Hematopoietic multipotent progenitor cell treated with erythropoietin and hydrocortisone succinate and interleukin-3 and kit ligand, for 8 days (in vitro differentiated cells): ENCODE measurements around the gene THOC5.
"Not testable (repeated sequence)": the region's sequence is repeated elsewhere in the genome, so short reads cannot be mapped to it uniquely, and the experiment has no call there.

Source experiments
- DNase-seq: peaks from one replicate; pipeline ENCODE4 v3.0.0-alpha.2; 2015

THOC5 gene

DNA sequence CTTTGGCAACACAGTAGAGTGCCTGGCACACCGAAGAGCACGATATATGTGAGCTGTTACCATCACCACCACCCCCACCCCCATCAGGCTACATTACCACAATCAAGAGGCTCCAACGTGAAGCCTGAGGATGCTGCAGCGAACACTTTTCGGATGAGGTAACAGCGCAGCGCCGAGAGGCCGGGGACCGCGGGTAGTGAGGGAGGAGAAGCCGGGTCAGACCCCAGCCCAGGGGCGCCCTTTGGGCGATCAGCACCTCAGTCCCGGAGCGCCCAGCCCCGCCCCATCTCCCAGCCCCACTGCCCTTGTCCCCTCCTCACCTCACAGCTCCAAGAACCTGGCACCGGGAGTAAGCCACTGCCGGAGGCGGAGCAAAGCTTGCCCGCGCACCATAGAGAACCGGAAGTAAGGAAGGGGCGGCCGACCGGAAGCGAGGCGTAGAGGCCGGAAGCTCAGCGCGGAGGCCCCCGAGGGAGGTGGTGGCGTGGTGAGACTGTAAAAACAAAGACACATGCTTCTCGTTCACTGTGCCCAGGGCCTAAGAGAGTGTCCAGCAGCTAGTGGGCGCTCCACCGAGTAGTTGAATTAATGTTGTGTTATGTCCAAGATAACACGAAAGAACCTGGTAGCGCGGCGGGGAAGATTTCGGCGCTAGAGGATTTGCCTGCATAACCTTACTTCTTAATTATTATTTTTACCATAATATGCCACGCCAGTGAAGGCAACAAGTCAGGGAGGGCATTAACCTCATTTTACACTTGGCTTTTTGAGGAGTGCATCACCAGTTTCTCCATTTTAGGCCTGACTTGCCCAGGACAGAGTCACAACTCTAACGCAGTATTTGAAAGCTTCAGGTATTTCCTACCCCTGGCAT lies at the start of gene THOC5:
THOC5 (minus strand) TSS at position 407 of the 874 bp plus-strand sequence. CDS start 4,610 bp downstream, outside the sequence.
- DNase-seq = peak; percentile 97

DNA sequence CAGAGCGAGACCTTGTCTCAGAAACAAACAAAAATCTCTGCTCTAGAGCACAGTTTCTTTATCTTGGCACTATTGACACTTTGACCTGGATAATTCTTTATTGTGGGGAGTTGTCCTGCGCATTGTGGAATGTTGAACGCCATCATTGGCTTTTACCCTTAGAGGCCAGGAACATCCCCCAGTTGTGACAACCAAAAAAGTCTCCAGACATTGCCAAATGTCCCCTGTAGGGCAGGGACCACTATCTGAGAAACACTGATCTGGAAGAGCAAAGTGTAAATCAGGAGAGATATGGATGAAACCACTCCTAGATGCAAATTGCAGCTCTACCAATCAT lies 45.1 kb upstream of the THOC5 start:
- no peak for DNase-seq

DNA sequence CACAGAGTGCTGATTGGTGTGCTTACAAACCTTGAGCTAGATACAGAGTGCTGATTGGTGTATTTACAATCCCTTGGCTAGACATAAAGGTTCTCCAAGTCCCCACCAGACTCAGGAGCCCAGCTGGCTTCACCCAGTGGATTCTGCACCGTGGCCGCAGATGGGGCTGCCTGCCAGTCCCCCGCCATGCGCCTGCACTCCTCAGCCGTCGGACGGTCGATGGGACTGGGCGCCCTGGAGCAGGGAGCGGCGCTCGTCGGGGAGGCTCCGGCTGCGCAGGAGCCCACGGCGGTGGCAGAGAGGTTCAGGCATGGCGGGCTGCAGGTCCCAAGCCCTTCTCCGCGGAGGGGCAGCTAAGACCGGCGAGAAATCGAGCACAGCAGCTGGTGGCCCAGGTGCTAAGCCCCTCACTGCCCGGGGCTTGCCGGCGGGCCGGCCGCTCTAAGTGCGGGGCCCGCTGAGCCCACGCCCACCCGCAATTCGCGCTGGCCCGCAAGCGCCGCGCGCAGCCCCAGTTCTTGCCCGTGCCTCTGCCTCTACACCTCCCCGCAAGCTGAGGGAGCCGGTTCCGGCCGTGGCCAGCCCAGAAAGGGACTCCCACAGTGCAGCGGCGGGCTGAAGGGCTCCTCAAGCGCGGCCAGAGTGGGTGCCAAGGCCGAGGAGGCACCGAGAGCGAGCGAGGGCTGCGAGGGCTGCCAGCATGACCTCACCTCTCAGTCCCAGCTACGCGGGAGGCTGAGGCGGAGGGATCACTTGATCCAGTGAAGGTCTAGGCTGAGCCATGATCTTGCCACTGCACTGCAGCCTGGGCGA lies 44.5 kb upstream of the THOC5 start:
- DNase-seq = not testable (repeated sequence)

DNA sequence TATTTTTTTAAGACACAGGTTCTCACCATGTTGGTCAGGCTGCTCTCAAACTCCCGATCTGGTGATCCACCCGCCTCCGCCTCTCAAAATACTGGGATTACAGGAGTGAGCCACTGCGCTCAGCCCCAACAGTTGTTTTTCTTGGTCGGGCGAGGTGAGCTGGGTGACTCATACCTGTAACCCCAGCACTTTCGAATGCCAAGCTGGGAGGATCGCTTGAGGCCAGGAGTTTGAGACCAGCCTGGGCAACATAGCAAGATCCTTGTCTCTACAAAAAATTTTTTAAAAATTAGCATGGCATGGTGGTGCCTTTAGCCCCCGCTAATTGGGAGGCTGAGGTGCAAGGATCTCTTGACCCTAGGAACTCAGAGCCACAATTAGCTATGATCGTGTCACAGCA lies 42.9 kb upstream of the THOC5 start:
- DNase-seq = no peak

DNA sequence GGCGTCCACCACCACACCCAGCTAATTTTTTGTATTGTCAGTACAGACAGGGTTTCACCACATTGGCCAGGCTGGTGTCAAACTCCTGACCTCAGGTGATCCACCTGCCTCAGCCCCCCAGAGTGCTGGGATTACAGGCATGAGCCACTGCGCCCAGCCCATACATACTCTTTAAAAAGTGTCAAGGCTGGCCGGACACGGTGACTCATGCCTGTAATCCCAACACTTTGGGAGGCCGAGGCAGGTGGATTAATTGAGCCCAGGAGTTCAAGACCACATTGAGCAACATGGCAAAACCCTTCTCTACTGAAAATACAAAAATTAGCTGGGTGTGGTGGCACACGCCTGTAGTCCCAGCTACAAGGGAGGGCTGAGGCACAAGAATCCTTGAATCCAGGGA lies 40.9 kb upstream of the THOC5 start:
- not testable (repeated sequence) for DNase-seq

DNA sequence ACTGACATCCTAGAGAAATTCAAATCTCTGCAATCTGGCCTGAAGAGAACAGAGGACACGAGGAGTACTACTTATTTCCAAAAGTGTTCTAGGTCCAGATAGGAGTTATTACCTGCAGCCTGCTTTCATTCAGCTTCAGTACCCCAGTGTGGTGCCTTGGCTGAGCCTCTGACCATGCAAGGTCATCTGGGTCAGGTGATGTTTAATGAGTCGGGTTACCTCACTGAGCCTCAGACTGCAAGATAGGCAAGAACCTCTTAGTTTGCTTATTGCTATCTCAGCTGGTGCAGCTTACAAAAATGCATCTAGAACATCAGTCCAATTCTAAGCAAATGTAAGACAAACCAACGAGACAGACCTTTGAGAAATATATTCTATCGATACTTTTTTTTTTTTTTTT lies 40.4 kb upstream of the THOC5 start:
- no peak for DNase-seq

DNA sequence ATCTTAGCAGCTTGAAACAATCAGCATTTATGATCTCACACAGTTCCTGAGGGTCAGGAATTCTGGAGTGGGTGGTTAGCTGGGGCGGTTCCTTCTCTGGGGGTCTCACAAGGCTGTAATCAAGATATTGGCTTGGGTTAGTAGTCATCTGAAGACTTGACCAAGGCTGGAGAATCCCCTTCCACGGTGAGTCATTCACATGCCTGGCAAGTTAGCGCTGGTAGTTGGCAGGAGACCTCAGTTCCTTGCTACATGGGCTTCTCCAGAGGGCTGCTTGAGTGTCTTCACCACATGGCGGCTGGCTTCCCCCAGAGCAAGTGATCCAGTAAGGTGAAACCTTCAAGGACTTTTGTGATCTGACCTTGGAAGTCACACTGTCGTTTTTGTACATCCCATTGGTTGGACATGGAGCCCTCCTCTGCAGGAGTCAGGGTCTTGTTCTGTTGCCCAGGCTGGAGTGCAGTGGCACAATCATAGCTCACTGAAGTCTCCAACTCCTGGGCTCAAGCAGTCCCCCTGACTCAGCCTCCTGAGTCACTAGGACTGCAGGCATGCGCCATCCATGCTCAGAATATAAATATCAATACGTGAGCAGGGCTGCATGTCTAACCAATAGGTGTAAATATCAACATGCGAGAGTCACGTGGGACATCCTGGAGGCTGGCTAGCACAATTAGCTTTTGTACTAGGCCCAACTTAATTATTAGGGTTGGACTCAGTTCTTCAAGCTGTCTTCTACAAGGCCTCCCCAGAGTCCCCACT lies 34.6 kb upstream of the THOC5 start:
- no peak for DNase-seq

DNA sequence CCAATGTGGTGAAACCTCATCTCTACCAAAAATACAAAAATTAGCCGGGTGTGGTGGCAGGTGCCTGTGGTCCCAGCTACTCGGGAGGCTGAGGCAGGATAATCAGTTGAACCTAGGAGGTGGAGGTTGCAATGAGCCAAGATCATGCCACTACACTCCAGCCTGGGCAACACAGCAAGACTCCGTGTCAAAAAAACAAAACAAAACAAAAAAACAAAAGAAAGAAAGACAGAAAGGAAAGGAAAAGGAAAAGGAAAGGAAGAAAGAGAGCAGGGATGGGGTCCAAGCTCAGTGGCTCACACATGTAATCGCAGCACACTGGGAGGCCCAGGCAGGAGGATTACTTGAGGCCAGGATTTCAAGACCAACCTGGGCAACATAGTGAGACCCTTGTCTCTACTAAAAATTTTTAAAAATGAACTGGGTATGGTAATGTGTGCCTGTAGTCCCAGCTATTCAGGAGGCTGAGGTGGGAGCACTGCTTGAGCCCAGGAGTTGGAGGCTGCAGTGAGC lies 32.7 kb upstream of the THOC5 start:
- DNase-seq = not testable (repeated sequence)

DNA sequence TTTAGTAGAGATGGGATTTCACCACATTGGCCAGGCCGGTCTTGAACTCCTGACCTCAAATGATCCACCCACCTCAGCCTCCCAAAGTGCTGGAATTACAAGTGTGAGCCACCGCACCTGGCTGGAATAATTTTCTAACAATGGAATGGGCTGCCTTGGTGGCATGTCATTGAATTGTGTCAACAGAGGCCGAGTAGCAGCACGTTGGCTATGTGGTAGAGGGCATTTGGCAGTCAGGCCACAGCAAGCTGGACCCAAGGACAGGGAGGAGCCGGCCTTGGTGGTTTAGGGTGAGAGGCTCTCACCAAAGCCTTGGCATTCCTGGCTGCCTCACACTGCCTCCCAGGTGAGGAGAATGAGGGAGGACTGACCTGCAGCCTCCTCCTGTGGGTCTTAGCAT lies 31.4 kb upstream of the THOC5 start:
- DNase-seq = no peak

DNA sequence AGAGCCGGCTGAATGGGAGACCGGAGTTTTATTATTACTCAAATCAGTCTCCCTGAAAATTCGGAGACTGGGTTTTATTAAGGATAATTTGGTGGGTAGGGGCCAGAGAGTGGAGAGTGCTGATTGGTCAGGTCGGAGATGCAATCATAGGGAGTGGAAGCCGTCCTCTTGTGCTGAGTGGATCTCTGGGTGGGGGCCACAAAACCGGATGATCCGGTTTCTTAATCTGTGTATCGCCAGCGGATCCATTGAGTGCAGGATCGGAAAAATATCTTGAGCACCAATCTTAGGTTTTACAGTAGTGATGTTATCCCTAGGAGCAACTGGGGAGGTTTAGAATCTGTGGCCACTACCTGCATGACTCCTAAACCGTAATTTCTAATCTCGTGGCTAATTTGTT lies 28.2 kb upstream of the THOC5 start:
- DNase-seq = no peak

DNA sequence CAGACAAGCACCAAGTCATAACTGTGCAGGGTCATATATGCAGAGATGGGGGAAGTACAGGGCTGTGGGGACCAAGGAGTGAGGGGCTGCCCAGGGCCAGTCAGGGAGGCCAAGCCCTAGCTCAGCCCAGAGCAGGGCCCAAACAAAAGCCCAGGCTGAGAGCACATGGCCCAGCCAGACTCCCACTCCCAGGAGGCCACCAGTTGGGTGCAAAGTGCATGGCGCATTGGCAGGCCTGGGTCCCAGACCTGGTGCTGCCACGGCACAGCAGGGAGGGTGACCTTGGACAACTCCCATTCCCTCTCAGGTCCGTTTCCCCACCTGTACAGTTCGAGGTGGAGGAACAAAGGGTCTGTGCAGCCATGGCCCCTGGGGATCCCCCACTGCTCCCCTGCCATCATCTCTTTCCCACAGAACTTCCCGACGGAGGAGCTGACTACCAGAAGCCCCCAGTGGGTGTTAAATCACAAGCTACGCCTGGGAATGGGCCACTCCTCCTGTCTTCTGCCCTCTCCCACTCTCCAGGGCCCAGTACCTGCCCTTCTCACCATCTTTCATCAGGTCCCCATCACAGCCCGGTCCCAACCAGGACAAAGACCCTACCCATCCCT lies 26.7 kb upstream of the THOC5 start:
- no peak for DNase-seq

DNA sequence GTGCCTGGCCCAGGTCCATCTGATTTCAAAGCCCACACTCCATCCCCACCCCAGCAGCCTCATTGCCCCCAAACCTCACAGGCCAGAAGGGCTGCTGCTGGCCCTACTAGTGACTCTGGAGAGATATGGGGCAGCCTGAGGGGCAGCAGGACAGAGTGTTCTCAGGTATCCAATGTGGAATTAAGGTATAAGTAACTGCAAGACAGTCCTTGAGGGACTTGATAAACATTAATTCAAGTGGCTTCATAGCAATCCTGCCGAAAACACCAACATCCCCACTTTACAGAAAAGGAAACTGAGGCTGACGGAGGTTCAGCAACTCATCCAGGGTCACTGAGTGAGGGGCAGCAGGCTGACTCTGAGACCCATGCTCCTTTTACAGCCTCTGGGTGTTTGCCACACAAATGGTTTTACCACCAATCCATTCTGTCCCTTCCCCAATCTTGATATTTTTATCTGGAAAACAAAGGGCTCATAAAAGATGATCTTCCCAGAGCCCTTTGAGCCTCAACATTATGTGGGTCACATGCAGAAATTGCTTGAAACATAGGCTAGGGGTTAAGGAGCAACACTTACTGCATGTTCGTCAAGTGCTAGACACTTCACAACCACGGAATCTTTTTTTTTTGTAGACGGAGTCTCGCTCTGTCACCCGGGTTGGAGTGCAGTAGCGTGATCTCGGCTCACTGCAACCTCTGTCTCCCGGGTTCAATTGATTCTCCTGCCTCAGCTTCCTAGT lies 25.1 kb upstream of the THOC5 start:
- DNase-seq = no peak

DNA sequence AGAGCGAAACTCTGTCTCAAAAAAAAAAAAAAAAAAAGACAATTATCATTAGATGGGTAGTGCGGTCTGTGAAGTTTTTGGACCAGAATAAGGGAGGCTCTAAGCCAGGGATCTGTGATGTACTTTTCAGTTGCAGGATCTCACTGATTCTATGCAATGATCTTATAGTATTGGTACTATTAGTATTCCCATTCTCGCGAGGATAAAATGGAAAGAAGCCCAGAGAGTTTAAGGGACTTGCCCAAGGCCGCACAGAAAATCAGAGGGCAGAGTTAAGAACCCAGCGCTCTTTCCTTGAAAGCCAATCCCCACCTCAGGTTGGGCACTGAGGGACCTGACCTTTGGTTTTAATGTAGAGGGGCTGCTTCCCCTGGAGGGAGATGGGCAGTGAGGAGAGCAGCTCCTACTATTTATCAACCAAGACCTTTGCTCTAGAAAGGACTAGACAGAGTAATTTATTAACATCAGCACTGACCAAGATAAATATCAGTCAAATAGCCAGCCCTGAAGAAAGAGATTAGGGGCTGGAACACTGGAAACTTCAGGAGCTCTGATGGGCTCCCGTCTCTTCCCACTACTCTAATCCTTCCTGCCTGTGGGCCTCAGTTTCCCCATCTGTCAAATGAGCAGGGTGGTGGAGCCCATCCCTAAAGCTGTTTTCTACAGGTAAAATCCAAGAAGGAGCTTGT lies 21.3 kb upstream of the THOC5 start:
- DNase-seq = no peak

DNA sequence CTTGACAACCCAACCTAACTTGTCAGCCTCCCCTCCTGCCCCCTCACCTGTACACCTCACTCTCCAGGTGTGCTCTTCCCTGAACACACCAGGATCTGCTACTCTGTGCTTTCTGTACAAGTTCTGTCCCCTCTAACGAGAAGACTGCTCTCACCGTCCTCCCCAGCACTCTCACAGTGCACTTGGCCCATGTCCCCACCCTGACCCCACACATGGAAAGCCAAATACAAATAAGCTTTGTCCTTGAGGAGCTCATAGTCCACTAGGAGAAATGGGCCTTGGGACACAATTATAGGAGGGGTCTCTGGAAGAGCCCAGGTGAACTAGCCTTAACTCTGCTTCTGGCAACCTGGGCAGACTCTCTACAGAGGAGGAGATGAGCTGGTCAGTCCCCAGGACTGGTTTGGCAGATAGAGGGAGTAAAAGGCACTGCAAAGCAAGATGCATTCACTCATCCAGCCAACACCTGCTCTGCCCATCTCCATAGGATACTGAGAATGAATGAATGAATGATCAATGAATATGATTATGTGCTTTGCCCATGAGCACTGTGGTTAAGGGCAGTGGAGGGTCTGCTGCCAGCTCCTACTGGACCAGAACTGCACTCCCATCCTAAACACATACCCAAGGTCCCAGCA lies 17.5 kb upstream of the THOC5 start:
- DNase-seq = no peak

DNA sequence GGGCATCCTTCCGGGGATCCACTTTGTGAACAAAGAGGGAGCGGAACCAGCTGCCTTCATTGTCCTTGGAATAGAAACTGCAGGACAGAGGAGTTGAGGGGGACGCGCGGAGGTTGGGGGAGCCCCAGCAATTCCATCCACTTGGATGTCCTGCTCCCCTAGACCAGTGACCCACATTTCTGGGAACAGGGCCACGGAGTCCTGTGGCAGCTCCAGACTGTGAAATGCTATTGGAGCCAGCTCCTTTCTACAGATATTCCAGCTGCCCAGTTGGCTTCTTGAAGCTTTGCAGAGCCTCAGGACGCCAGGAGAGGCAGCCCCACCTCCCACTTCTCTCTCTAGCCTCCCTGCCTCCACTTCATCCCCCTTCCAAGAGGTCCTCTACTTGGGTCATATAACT lies 16.9 kb upstream of the THOC5 start:
- DNase-seq = no peak

DNA sequence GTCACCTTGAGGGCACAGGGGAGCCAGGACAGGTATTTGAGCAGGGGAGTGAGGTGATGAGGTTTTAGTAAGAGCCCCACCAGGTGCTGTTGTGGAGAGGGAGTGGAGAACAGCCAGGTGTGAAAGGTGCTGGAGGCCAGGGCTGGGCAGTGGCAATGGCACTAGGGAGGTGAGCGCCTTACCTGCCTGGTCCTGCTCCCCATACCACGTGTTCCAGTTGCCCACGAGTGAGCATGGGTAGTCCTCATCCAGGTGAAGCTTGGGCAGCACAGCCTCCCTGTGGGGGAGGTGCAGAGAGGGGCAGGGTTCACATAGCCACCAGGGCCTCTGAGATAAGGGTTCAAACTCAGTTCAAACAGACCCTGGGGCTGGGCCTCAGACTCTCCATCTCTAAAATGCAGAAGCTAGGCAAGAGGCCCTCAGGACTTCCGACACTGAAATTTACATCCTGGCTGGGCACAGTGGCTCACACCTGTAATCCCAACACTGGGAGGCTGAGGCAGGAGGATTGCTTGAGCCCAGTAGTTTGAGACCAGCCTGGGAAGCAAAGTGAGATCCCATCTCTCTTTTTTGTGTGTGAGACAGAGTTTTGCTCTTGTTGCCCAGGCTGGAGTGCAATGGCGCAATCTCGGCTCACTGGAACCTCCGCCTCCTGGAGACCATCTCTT lies 15.6 kb upstream of the THOC5 start:
- DNase-seq = no peak

DNA sequence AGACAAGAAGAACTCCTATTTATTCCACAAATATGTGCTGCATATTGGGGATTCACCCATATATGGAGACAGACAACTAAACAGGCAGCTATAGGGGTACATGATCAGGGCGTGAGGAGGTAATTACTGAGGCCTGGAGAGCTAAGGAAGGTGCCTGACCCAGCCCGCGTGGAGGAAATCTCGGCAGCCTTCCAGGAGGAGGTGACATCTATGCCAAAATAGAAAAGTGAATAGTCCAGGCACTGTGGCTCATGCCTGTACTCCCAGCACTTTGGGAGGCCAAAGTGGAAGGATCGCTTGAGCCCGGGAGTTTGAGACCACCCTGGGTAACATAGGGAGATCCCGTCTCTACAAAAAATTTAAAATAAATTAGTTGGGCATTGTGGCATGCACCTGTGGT lies 13.8 kb upstream of the THOC5 start:
- no peak for DNase-seq

DNA sequence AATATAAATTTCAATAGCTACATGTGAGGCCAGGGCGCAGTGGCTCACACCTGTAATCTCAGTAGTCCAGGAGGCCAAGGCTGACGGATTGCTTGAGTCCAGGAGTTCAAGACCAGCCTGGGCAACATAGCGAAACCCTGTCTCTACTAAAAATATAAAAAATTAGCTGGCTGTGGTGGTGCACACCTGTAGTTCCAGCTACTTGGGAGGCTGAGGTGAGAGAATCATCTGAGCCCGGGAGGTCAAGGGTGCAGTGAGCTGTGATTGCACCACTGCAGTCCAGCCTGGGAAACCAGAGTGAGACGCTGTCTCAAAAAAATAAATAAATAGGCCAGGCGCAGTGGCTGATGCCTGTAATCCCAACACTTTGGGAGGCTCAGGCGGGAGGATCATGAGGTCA lies 13.0 kb upstream of the THOC5 start:
- DNase-seq = not testable (repeated sequence)

DNA sequence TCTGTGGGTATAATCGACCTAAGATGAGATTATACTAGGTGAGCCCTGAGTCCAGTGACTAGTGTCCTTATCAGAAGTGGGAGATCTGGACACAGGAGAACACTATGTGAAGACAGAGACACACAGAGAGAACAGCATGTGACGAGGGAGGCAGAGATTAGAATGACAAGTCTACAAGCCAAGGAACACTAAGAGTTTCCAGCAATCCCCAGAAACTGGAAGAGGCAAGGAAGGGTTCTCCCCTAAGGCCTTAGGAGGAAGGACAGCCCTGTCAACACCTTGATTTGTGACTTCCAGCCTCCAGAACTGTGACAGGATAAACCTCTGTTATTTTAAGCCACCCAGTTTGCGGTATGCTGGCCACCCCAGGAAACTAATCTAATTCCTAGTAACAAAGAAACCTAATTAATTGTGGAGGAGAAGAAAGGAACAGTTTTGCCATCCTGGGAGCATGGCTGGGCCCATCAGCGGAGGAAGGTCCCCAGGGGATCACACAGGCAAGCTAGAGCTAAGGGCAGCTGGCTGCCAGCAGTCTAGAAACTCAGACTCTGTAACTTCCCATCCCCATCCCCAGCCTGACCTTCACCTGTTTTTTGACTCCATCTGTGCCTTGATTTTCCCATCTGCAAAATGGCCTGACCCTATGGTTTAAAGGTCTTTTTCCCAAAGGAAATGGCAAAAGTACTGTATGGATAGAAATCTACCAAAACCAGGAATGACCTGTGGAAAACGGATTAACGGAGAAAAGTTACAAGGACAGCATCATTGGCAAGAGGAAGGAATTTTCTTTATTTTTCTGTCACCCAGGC lies 10.3 kb upstream of the THOC5 start:
- DNase-seq = no peak
